HG03095 (cell line): Measurements from ENCODE around the gene NFATC4.

ENCODE experiments used
- ATAC-seq: cut with Tn5 transposase; IDR thresholded peaks from one replicate; pipeline ENCODE4 v1.9.1; 2021; ENCODE audit warnings: moderate library complexity; ENCODE audit not compliant: unreplicated experiment

NFATC4 gene

DNA sequence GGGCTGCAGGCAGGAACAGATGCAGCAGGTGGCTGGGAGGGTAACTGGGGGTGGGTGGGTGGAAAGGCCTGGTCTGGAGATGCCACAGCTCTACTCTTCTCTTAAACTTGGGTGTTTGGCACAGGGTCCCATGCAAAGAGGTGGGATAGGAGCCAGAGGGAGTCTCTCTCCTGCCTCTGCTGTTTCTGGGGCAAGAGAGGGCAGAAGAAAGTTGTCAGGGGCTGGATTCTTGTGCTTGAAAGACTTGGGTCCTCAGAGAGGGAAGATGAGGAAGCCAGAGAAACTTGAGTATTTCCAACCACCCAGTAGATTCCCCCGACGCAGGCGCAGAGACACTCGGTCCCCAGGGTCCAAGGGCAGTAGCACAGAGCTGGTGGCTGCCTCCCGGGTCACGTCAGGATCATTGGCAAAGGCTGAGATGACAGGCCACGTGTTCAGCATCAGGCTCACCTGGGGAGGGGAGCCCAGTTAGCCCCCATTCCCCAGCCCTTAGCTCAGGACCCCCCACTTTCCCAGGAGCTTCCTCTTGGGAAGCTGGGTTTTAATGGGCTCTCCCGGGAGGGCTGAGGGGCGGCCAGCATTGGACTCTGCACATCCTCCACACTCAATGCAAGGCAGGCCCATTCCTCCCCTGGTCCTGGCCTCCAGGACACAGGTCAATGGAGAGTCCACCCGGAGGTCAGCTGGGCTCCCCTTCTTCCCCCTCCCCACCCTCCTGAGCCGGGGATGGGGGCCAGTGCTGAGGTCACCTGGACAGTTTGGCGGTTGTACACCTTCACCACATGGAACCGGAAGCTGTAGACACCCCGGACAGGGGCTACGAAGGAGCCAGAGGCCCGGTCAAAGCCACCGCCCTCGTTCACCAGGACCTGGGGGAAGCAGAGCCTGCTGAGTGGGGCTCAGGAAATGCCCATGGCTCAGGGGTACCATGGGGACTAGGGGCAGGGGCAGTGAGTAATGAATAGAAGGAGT lies 59.8 kb downstream of the NFATC4 start:
- ATAC-seq: no peak

DNA sequence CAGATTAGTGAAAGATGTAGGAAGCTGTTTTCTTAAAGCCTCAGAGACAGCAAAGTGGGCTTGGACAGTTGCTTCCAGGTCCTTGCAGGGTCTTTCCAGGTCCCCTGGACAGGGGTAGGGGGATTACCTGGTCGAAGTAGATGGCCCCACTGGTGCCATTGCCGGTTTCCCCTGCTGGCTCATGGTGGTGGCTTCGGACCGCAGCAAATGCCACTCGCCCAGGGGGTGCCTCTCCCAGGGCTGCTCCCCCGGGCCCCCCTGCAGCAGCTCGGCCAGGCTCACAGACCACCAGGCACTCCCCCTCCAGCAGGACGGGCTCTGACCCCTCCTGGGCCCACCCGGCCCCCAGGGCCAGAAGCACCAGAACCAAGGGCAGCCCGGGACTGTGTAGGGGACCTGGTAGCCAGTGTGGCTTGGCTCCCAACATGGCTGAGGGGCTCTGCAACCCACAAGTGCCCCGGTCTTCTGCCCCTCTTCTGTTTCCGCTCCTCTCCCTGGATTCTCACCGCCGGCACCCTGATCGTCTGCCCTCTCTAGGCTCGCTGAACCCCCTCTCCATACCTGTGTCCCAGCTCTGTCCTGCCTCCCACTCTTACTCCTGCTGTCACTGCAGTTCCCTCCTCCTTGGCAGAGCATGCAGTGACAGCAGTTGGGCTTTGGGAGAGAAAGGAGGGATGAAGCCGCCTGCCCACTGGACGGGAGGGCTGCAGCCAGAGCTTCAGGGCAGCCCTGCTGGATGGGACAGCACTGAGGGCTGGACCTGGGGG lies 60.8 kb downstream of the NFATC4 start:
- ATAC-seq: no peak
